ENCODE measurements around the gene FAM25G.
"Not testable (repeated sequence)": the region's sequence is repeated elsewhere in the genome, so short reads cannot be mapped to it uniquely, and the experiment has no call there.

FAM25G gene

DNA sequence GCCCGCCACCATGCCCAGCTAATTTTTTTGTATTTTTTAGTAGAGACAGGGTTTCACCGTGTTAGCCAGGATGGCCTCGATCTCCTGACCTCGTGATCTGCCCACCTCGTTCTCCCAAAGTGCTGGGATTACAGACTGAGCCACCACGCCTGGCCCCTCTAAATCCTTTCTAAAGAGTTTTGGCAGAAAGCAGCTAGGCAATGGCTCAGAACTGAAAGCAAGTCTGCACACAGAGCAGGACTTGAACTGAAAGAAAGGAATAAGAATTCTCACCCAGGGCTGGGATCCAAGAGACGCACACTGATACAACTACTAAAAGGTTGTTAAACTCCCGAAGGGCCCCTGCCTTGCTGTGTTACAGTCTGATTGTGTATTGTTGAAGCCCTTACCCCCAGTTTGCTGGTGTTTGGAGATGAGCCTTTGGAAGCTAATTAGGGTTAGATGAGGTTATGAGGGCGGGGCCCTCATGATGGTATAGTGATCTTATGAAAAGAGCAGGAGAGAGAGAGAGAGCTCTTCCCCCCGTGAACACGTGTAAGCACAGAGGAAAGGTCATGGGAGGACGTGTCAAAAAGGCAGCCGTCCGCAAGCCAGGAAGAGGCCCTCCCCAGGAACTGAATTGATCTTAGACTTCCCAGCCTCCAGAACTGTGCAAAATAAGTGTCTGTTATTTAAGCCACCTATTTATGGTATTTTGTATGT is 26.1 kb downstream of the FAM25G start:
- DNase-seq (ENCODE audit: low spot score): peak; percentile 53

DNA sequence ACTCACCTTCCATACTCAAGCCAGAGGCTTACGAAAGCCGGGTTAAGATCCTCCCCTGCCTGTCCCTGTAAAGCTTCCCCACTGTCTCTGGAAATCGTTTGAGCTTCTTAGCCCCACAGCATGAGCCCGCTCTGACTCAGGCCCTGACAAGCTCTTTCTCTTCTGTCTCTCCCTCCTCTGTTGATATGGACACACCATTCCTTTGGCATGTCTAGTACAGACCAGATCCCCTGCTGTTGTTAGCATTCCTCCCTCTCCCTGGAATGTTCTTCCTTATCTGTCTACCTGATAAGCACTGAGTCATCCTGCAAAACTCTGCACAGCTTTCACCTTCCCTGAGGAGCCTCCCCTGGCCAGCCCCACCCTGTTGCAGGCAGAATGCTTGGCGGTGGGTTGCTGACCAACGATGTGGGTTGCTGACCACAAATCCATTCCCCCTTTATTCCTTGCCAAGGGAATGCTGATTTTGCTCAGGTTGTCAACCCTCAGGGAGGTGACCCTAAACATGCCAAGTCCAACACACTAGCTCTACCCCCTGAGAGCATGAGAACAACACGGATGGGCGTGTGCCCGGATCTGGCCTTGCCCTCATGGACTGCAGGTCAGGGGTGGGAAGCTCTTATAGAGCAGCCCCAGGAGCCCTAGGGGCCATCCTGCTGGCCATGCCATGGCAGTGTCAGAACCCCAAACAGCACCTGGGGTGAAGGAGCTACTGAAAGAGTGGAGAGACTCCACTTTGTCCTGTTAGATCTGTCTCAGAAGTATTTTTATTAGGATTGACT is 28.7 kb downstream of the FAM25G start:
- not testable (repeated sequence) for DNase-seq (ENCODE audit: low spot score)

DNA sequence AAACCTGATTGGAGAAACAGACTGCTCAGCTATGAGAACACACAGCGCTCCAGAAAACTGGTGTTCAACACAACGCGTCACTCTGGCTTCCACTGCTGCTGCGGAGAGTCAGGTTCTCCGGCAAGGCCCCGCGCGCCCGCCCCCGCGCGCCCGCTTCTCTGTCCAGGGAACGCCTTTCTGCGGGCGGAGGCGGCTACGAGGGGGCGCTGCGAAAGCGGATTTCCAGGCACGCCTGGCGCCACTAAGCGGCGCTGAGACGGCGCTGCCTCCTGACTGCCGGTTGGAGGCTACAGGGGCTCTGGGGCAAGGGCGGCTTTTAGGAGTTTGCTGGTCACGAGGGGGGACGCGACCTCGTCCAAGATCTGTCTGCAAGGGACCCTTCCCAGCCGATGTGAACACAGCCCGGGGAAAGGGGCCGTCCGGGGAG is 30.2 kb downstream of the FAM25G start:
- peak; percentile 70 for DNase-seq (ENCODE audit: low spot score)

DNA sequence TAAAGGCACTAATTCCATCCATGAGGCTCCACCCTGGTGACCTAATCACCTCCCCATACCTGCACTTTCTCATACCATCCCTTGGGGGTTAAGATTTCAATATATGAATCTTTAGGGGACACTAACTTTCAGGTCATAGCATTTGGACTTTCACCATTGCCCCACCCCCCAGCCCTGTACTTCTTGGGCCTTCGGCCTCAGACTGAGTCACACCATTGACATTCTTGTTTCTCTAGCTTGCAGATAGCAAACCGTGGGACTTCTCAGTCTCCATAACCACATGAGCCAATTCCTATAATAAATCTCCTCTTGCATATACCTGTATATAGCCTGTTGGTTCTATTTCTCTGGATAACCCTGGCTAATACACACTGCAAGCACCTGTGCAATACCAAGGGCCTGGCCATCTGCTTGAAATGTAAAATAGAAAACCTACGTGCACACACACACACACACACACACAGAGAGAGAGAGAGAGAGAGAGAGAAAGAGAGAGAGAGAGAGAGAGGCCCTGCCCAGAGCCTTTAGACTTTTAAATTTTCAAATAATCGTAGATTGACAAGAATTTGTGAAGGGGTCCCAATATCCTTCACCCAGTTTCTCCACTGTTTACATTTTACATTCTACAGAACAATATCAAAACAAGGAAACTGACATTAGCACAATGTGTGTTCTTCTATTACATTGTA is 32.9 kb downstream of the FAM25G start:
- DNase-seq (ENCODE audit: low spot score): no peak

DNA sequence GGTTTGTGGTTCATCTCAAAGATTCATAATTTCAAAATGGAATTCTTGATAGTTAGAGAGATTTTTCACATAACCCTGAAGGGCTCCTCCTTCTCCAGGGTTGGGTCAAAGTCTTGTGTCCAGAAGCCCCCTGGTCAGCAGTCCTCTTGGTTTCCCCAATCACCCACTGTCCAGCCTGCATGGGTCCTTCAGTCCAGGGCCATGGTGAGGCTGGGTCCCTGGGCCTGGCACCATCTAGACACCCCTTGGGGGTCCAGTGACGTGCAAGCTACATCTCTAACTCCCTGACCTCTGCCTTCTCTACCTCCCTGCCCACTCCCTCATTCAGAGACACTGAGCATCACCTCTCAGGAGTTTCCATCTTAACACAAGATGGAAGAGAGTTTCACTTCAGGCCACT is 33.7 kb downstream of the FAM25G start:
- DNase-seq (ENCODE audit: low spot score): no peak

DNA sequence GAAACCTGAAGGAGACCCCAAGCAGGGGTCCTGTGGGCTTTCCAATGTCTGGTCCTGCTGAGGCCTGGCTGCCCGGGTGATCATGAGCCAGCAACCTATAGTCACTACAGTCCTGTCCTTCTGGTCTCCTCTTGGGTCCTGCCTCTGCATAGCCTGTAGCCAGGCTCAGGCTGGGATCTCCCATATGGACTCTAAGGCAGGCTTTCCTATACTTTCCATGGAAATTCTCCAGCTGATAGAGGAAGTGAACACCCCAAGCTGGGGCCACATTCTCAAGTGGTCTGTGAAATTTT is 34.0 kb downstream of the FAM25G start:
- no peak for DNase-seq (ENCODE audit: low spot score)

DNA sequence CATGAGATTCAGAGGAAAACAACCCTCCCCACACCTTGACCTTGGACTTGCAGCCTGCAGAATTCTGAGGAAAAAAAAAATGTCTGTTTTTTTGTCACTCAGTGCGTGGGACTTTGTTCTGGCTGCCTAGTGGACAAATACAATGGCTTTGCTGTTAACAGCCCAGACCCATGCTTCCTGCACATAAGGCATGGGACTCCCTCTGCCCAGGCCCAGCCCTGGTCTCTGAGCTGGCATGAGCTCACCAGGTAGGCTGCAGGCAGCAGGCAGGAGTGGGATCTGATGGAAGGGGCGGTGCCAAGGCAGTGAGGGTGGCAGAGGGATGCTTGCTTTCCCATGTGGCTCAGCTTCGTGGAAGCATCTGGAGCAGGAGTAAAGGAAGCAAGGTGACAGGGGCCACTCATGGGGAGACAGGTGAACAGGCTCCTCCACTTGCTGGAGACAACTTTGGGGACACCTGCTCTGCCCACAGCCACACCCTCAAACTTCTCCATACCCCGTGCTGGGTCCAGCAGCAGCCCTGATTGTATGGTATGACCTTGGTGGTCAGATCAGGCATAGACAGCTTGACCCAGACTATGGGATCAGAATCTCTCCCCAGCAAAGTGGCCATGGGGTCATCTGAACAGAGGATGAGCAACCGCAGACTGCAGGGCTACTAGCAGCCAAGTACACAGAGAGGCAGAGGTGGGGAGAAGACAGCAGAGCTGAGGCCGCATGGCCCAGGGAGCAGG is 34.5 kb downstream of the FAM25G start:
- no peak for DNase-seq (ENCODE audit: low spot score)

DNA sequence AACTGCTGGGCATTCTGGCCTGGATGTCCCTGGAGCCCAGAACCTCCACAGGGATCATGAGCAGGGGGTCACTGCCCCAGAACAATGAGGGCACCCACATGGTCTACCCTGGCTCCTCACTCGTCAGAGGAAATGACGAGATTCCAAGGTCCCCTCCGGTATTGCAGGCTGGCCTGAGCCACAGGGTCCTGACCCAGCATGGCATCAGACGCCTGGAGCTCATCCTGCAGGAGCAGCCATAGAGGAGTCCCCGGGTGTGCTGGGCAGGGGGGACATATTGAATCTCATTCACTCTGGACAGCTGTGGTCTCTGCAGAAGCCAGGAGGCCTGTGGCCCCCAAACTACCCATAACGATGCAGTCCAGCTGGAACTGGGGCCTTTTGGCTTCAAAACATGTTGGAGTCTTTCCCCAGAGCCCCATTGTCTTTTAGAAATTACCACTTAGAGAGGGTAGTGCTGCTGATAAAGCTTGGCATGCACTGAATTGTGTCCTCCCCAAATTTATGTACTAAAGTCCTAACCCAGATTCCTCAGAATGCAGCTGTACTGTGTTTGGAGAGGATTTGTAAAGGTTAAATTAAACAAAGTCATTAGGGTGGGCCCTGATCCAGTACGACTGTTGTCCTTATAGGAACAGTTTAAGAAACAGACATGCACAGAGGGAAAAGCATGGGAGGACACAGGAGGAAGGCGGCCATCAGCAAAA is 35.3 kb downstream of the FAM25G start:
- DNase-seq (ENCODE audit: low spot score): no peak

DNA sequence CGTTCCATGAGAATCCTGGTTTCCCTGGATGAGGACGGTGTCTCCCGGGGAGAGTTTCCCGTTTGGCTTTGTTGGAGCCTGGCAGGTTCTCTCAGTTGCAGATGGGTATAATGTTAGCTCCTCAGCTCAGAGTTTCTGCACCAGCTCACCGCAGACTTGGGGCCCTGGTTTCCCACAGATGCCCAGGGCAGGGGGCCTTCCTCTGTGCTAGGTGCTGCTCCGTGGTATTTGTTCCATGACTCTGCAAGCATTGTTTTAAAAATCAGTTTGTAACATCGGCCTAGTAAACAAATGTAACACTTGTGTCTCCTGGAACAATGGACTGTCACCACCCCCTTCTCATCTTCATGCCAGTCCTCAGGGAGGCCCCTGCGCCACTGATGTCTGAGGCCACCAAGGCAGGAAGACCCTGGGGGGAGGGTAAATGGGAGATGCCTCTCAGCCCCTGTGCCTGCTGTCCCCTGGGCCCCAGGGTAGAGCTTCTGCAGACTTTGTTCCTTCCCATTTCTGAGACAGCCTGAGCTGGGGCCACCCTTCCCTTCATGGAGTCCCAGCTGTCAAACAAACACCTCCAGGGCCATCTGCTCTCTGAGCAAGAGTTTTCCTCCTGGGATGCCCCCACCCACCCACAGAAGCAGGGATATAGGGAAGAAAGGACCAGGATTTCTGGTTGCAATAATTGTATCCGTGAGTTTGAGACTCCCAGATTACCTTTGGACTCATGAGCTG is 36.0 kb downstream of the FAM25G start:
- DNase-seq (ENCODE audit: low spot score): not testable (repeated sequence)

DNA sequence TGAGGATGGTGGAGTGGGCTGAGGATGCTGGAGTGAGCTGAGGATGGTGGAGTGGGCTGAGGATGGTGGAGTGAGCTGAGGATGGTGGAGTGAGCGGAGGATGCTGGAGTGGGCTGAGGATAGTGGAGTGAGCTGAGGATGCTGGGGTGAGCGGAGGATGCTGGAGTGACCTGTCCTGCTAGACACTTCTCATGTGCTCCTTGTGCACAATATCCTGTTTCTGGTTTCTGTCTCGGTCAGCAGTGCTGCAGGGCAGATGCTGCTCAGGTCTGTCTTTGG is 36.8 kb downstream of the FAM25G start:
- no peak for DNase-seq (ENCODE audit: low spot score)

DNA sequence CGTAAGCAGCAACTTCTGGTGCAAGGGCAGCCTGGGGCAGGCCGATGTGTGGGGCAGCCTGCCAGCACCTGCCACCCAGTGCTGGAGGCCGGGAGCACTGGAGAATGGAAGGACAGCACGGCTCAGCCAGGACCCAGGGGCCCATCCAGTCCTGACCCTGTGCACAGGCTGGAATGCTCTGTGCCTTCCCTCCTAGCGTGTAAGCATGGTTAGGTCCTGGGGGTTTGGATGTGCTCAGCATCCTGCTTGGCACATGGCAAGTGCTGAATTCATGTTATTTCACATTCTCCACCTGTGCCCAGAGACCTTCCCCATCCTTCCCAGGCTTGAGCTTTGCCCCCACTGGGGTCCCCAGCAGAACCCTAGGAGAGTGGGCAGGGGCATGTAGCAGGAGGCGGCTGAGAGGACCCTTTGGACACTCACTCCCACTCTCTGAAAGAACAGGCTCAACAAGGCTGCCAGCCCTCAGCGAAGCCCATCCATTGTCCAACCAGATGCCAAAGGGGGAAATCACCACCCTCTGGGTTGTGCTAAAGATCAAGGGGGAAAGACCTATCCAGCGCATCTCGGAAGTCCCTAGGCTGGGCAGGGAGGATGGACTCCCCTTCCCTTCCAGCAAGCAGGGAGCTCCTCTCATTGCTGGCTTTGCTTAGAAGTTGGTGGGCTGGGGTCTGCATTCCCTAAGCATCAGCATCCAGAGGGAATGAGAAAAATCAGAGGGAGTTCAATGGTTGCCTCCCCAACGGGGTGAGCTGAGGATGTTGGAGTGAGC is 37.3 kb downstream of the FAM25G start:
- DNase-seq (ENCODE audit: low spot score): peak; percentile 53

DNA sequence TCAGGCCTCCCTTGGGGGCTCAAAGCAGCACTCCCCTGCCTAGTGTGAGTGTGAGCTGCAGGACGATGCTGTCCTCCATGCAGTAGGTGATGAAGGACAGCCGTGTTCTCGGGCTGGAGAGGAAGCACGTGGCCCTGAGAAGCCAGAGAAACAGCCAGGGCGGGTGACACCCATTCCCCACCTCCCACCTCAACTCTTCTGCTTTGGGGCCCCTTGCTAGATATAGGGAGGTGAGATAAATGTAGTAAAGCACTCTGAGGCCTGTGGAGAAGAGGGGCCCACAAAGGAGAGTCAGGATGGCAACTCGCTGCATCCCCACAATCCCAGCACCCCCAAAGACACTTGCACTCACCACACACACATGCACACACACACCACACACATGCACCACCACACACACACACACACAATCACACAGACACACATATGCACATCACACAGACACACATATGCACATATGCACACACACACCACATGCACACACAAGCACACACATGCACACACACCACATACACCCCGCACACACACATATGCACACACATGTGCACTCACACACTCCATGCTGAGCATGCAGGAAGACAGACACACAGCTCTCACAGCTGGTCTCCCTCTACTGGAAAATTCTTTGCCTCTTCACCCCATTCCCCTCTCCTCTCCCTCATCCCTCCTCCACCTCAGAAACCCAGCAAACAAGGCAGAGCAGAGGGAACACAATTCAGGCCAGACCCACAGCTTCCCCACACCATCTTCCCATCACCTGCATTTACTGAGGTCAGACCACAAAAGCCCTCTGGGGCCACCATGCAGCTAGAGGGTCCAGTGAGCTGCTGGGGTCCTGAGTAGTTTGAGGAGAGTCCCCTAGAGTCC is 38.1 kb downstream of the FAM25G start:
- DNase-seq (ENCODE audit: low spot score): no peak

DNA sequence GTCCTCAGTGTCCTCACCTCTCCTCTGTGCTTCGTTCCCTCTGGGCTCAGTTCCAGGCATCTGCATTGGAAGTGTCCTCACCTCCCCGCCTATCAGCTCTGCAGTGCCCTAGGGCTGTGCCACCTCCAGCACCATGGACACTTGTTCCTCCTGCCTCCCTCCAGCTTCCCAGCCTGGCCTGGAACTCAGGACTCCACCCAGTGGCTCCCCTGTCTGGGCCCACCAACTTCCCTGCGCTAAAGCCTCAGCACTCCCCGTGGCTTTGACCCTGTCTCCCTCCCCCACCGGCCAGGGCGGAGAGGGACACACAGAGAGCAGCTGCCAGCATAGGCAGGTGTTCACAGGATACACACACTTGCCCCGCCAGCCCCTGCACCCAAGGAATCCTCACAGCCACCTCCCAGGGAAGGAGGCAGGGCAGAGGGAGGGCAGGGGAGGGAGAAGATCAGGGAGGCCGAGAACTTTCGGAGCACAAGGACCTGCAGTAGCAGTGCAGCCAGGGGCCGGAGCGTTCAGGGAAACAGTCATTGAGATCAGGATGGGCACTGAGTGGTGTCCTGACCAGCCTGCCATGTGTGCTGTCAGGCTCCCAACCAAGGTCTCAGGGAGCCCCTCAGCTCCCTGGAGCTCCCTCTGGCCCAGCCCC is 38.9 kb downstream of the FAM25G start:
- peak; percentile 64 for DNase-seq (ENCODE audit: low spot score)

DNA sequence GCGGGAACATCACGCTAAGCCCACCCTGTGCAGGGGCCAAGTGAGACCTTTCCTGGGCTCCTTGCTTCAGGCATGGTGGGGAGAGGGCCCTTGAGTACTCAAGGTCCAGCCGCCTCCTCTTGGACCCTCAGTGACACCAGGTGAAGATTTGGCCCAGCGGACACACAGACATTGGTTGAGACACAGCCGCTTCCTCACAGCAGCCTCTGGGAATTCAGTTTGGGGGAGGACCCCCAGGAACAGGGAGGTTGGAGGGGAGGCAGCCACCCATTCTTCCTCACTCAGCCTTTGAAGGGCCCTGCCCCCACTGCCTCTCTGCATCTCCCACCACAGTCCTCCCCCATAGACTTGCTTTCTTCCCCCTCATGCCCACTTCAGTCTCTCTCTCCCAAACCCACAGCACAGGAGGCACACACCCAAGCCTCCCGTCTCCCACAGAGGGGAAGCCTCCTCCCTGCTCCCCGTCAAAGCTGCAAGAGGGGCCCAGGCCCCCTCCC is 39.5 kb downstream of the FAM25G start:
- DNase-seq (ENCODE audit: low spot score): peak; percentile 52

DNA sequence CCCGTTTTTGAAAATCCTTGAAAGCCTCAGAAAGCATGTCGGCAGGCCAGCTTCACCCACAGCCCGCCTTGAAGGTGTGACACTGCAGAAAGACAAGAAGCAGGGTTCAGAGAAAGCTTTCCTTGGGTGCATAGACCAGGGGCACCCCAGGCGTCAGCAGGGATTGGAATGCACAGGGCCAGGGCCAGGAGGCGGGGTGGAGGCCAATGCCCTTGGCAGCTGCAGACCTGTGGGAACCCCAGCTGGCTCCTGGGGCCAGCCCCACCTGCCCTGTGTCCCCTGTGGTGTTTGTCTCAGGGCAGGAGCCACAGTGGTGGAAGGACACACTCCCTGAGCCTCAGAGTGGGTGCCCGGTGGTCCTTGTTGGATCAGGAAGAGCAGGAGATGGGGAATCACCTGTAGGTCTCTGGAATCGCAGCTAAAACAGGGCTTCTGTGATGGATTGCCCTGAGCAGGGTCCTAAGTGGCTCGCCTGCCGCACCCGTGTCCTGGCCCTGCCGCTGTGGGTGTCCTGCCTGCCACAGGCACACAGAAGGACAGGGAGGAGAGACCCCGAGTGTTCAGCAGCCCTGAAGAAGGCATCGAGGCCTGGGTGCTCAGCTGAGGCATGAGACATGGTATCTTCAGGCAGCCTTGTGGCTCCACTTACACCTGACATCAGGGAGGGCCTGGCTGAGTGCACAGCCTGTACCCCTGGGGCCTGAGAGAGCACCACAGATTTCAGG is 40.1 kb downstream of the FAM25G start:
- DNase-seq (ENCODE audit: low spot score): no peak

DNA sequence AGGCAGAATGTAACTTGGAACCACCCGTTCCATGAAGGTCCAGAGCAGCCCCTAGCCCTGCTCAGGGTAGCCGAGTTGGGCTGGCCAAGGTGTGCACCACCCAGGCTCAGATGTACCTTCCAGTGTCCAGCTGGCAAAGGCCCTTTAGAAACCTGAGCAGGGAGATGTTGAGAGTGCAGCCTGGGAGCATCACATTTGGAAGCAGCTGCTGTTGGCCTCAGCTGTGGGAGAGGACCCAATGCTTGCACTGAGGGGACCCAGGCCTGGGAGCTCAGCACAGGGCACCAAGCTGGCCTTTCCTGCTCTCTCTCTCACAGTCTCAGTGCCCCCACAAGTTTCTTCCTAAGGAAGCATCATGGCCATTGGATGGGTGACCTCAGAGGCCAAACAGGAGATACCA is 41.1 kb downstream of the FAM25G start:
- DNase-seq (ENCODE audit: low spot score): no peak

DNA sequence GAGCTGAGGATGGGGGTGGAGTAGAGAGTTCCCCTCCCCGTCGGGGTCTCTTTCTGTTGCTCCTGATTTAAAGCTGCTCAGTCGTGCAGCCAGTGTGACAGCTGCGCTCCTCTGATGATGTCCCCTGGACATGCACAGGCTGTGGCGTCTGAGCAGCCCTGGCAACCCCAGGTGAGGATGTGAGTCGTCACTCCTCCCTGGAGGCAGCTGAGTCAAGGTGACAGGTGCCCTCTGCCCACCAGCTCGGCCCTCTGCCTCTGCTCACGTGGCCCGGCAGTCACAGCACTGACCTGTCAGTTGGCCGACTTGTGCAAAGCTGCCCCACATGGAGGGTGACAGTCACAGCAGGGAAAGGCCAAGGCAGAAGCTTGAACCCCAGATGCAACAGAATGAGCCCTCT is 41.5 kb downstream of the FAM25G start:
- no peak for DNase-seq (ENCODE audit: low spot score)
